ENCODE measurements around the gene ZNF764.
"Not testable (repeated sequence)": the region's sequence is repeated elsewhere in the genome, so short reads cannot be mapped to it uniquely, and the experiment has no call there.

ZNF764 gene

GRCh38 chr16:30557957-30558788, at the start of gene ZNF764:
TSS of gene ZNF764 (minus strand) at chr16:30558374. CDS start at chr16:30558182, 192 bp downstream.
- DNase-seq (ENCODE audit: insufficient read length, low spot score), result peak; percentile 94
- TF ChIP-seq POLR2A (IDR thresholded peaks at IDR 0.05; ENCODE audit: low read depth, low read length), result peak; percentile 68

GRCh38 chr16:30606004-30606403, 47.8 kb upstream of the ZNF764 start:
- TF ChIP-seq POLR2A (IDR thresholded peaks at IDR 0.05; ENCODE audit: low read depth, low read length), result no peak
- DNase-seq (ENCODE audit: insufficient read length, low spot score), result no peak
- no peak for FAIRE-seq

More at GRCh38 chr16:30557957-30558788, at the start of gene ZNF764:
- FAIRE-seq, result peak; percentile 77

- FAIRE-seq (no peak), DNase-seq (ENCODE audit: insufficient read length, low spot score) (no peak)
- TF ChIP-seq POLR2A (IDR thresholded peaks at IDR 0.05; ENCODE audit: low read depth, low read length), result no peak
These were observed 47.0 kb upstream of the ZNF764 start for GRCh38 chr16:30605158-30605557.

GRCh38 chr16:30604316-30604947, 46.3 kb upstream of the ZNF764 start:
- FAIRE-seq (no peak), DNase-seq (ENCODE audit: insufficient read length, low spot score) (no peak)
- TF ChIP-seq POLR2A (IDR thresholded peaks at IDR 0.05; ENCODE audit: low read depth, low read length), result no peak

- FAIRE-seq (no peak), DNase-seq (ENCODE audit: insufficient read length, low spot score) (no peak)
These were observed 45.8 kb upstream of the ZNF764 start for GRCh38 chr16:30603945-30604315.

GRCh38 chr16:30602616-30603277, 44.6 kb upstream of the ZNF764 start:
- TF ChIP-seq POLR2A (IDR thresholded peaks at IDR 0.05; ENCODE audit: low read depth, low read length), result no peak
- no peak for DNase-seq (ENCODE audit: insufficient read length, low spot score)
- no peak for FAIRE-seq

More at GRCh38 chr16:30603945-30604315, 45.8 kb upstream of the ZNF764 start:
- no peak for TF ChIP-seq POLR2A (IDR thresholded peaks at IDR 0.05; ENCODE audit: low read depth, low read length)

- no peak for FAIRE-seq
- no peak for TF ChIP-seq POLR2A (IDR thresholded peaks at IDR 0.05; ENCODE audit: low read depth, low read length)
- no peak for DNase-seq (ENCODE audit: insufficient read length, low spot score)
These were observed 43.8 kb upstream of the ZNF764 start for GRCh38 chr16:30601966-30602365.

- FAIRE-seq (no peak), DNase-seq (ENCODE audit: insufficient read length, low spot score) (no peak)
- TF ChIP-seq POLR2A (IDR thresholded peaks at IDR 0.05; ENCODE audit: low read depth, low read length), result no peak
These were observed 42.8 kb upstream of the ZNF764 start for GRCh38 chr16:30600929-30601328.

GRCh38 chr16:30600215-30600614, 42.0 kb upstream of the ZNF764 start:
- FAIRE-seq (no peak), DNase-seq (ENCODE audit: insufficient read length, low spot score) (no peak)
- no peak for TF ChIP-seq POLR2A (IDR thresholded peaks at IDR 0.05; ENCODE audit: low read depth, low read length)

- TF ChIP-seq POLR2A (IDR thresholded peaks at IDR 0.05; ENCODE audit: low read depth, low read length), result no peak
- no peak for DNase-seq (ENCODE audit: insufficient read length, low spot score)
- no peak for FAIRE-seq
These were observed 34.7 kb upstream of the ZNF764 start for GRCh38 chr16:30592871-30593270.

- DNase-seq (ENCODE audit: insufficient read length, low spot score); FAIRE-seq: not testable (repeated sequence)
These were observed 32.7 kb upstream of the ZNF764 start for GRCh38 chr16:30590869-30591268.

GRCh38 chr16:30589582-30589981, 31.4 kb upstream of the ZNF764 start:
- not testable (repeated sequence) for DNase-seq (ENCODE audit: insufficient read length, low spot score); FAIRE-seq

- FAIRE-seq (no peak), DNase-seq (ENCODE audit: insufficient read length, low spot score) (no peak)
- TF ChIP-seq POLR2A (IDR thresholded peaks at IDR 0.05; ENCODE audit: low read depth, low read length), result no peak
These were observed 30.5 kb upstream of the ZNF764 start for GRCh38 chr16:30588651-30589050.

GRCh38 chr16:30585400-30586191, 27.4 kb upstream of the ZNF764 start, which contains the start of gene ZNF785:
TSS of gene ZNF785 (minus strand) at chr16:30585697. CDS start at chr16:30585611, 86 bp downstream.
- FAIRE-seq (peak; percentile 87), DNase-seq (ENCODE audit: insufficient read length, low spot score) (peak; percentile 93)
- peak; percentile 61 for TF ChIP-seq POLR2A (IDR thresholded peaks at IDR 0.05; ENCODE audit: low read depth, low read length)

Data from H54 (cell line).